ENCODE measurements around the gene FRMD1.

DNA sequence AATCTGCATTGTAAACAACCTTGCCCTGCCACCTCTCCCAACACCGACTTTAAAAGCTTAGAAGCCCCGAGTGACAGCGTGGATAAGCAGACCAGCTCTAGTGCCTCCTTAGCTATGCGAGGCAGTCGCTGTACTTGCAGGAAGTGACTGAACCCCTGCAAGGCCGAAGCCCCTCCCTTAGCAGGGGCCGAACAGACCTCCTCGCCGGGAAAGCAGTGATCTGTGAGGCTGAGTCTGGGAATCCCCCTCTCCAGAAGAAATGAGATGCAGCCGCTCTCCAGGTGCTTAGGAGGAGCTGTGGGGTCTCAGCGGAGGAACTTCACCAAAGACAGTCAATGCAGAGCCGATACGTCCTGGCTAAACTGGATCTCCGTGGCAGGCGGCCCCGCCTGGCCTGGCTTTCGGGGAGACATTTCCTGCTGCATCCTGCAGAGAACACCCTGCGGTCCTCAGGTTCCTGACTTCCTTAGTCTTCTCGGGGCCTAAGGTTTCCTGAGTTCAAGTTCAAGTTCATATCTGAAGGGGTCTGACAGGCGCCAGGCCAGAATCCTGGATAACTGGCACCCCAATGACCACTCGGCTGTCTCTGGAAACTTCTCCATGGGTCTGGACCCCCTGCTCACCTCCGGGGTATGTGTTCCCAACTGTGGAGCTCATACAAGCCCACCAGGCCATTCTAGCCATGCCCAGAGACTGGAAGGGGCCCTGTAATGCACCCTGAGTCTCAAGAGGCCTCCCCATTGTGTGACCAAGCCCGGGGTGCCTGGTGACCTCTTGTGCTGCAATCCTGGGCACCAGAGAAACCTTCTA is 20.4 kb upstream of the FRMD1 start:
- TF ChIP-seq CTCF (IDR thresholded peaks at IDR 0.05 in 2 of 3, conservative IDR thresholded peaks at IDR 0.05 in 1 of 3; ENCODE audit: borderline replicate concordance in 1 of 3, insufficient read depth in 1 of 3, low read depth in 2 of 3, low read length in 2 of 3) (no peak), EZH2 (IDR thresholded peaks at IDR 0.05) (no peak), TCF7L2 (IDR thresholded peaks at IDR 0.05; ENCODE audit: borderline replicate concordance, extremely low read depth, insufficient read depth, insufficient read length) (no peak), POLR2A (IDR thresholded peaks at IDR 0.05; ENCODE audit: borderline replicate concordance, extremely low read depth, insufficient read depth, insufficient read length) (no peak), POLR2AphosphoS5 (IDR thresholded peaks at IDR 0.05; ENCODE audit: low read depth, low read length) (no peak), ZBTB33 (IDR thresholded peaks at IDR 0.05; ENCODE audit: extremely low read depth, insufficient replicate concordance, low read length) (no peak)
- TF ChIP-seq, protein P1, sequence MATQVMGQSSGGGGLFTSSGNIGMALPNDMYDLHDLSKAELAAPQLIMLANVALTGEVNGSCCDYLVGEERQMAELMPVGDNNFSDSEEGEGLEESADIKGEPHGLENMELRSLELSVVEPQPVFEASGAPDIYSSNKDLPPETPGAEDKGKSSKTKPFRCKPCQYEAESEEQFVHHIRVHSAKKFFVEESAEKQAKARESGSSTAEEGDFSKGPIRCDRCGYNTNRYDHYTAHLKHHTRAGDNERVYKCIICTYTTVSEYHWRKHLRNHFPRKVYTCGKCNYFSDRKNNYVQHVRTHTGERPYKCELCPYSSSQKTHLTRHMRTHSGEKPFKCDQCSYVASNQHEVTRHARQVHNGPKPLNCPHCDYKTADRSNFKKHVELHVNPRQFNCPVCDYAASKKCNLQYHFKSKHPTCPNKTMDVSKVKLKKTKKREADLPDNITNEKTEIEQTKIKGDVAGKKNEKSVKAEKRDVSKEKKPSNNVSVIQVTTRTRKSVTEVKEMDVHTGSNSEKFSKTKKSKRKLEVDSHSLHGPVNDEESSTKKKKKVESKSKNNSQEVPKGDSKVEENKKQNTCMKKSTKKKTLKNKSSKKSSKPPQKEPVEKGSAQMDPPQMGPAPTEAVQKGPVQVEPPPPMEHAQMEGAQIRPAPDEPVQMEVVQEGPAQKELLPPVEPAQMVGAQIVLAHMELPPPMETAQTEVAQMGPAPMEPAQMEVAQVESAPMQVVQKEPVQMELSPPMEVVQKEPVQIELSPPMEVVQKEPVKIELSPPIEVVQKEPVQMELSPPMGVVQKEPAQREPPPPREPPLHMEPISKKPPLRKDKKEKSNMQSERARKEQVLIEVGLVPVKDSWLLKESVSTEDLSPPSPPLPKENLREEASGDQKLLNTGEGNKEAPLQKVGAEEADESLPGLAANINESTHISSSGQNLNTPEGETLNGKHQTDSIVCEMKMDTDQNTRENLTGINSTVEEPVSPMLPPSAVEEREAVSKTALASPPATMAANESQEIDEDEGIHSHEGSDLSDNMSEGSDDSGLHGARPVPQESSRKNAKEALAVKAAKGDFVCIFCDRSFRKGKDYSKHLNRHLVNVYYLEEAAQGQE (IDR thresholded peaks at IDR 0.05; ENCODE audit: low read depth): no peak

Measured in HCT116 (cell line).